SKM-1 treated with dmso at 0.1 percent for 144 hours (cell line): Measurements from ENCODE around the gene SEC14L3.

Experiments used
- DNase-seq: peaks from one replicate; lab custom pipeline; 2025; ENCODE audit not compliant: unreplicated experiment; lab: John Stamatoyannopoulos, UW

The SEC14L3 gene

DNA sequence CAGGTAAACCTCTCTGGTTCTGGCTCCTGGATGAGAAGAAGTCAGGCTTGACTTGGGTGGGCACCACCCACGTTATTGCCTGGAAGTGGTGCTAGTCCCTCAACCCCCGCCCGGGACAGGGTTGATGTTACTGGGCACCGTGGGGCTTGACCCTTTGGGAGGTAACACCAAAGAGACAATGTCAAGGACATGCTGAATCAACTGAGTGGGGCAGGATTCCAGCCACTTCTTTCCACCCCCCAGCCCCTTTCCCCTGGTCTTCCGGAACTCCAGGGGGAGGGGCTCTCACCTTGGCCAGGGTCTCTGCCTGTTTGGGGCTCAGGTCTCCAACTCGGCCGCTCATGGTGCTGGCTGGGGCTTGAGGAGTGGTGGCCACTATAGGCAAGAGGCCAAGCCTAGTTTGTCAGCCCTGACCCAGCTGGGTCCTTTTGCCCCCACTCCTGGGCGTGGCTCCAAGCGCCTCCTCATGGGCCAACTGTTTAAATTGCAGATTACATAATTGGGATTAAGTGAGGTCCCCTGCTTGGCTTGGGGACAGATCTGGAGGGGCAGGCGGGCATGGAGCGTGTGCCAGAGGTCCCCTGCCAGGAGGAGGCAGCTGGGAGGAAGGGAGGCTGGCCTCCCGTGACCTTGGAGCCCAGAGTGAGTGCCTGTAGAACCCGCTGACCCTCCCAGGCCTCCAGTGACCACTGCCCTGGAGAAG, at the start of gene SEC14L3:
Gene SEC14L3 (minus strand): TSS at position 402 of the 703 bp plus-strand sequence. CDS start 59 bp downstream, at position 343.
- no peak for DNase-seq

GRCh38 chr22:30519842-30520425, 48.1 kb upstream of the SEC14L3 start:
- no peak for DNase-seq

DNA sequence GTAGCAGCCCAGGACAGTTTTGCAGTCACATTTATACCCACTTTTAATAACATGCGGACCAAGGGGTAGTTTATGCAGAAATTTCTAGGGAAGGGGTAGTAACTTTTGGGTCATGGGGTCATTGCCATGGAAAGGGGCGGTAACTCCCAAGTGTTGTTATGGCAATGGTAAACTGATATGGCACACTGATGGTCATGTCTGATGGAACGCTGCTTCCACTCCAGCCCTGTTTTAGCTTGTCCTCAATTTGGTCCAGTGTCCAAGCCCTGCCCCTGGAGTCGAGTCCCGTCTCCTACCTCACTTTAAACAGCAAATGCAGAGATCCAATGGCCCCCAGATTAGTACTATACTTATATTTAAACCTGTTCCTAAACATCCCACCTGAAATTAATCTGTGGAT, 44.9 kb upstream of the SEC14L3 start:
- no peak for DNase-seq

- no peak for DNase-seq
These were observed 44.5 kb upstream of the SEC14L3 start for GRCh38 chr22:30516273-30516672.

DNA sequence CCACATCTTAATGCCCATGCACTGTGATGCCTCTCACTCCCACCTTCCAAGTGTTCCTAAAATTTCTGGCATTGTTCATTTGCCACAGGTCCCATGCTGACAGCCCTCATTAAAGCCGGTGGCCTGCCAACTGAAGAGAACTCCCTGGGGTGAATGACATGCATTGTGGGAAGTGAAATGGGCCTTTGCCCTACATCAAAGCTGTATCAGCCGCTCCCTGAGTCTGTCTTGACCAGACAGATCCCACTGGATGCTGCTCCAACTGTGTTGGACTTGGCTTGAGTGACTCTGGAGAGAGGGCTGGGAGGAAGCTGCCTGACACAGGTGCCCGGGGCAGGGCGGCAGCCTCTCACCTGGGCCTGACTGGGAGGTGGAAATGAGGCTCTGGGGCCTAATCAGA, 42.4 kb upstream of the SEC14L3 start:
- no peak for DNase-seq

GRCh38 chr22:30513462-30513861, 41.6 kb upstream of the SEC14L3 start:
- DNase-seq = no peak

DNA sequence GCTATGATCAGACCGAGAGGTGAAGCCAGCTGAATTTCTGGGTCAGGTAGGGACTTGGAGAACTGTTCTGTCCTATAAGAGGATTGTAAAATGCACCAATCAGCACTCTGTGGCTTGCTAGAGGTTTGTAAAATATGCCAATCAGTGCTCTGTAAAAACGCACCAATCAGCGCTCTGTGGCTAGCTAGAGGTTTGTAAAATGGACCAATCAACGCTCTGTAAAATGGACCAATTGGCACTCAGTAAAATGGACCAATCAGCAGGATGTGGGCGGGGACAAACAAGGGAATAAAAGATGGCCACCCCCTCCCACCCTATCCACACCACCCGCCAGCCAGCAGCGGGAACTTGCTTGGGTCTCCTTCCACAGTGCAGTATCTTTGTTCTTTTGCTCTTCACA, 40.1 kb upstream of the SEC14L3 start:
- DNase-seq = no peak

DNA sequence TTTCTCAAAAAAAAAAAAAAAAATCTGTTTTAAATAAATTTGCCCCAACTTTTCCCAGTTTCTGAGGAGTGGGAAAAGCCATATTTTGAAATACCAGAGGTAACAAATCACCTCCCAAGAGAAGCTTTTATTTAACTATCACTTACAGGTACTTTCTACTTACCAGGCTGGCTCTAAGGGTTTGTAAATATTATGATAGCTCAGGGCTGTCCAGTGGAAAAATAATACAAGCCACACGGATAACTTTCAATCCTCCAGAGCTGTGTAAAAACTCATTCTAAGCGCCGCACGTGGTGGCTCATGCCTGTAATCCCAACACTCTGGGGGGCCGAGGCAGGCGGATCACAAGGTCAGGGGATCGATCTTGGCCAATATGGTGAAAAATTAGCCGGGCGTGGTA, 39.3 kb upstream of the SEC14L3 start:
- DNase-seq = no peak

DNA sequence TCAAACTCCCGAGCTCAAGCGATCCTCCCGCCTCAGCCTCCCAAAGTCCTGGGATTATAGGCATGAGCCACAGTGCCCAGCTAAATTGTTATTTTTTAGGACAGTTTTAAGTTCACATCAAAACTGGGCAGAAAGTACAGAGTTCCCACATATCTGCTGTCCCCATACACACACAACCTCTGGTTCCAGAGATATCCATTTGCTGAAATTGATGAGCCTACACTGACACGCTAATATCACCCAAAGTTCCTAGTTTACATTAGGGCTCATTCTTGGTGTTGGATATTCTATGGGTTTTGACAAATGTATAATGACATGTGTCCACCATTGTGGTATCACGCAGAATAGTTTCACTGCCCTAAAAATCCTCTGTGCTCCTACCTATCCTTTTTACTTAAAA, 36.4 kb upstream of the SEC14L3 start:
- DNase-seq = no peak

GRCh38 chr22:30507670-30508069, 35.9 kb upstream of the SEC14L3 start:
- no peak for DNase-seq

GRCh38 chr22:30506507-30506968, 34.7 kb upstream of the SEC14L3 start:
- no peak for DNase-seq

DNA sequence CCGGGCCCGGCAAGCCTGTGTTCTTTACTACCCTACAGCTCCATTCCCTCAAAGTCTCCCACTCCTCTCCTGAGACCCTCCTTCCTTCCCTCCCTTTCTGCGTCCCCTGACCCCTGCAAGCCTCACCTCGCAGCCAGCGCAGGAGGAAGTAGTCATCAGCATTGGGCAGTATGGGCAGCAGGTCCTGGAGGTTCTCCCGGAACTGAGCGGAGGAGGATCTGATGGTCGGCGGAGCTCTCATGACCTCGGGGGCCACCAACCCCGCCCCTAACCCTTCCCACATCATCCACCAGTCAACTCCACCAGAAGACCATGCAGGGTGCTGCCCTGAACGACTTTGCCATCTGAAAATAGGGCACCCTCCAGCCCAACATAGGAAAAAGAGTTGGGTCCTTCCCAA, 31.7 kb upstream of the SEC14L3 start:
- DNase-seq = no peak

DNA sequence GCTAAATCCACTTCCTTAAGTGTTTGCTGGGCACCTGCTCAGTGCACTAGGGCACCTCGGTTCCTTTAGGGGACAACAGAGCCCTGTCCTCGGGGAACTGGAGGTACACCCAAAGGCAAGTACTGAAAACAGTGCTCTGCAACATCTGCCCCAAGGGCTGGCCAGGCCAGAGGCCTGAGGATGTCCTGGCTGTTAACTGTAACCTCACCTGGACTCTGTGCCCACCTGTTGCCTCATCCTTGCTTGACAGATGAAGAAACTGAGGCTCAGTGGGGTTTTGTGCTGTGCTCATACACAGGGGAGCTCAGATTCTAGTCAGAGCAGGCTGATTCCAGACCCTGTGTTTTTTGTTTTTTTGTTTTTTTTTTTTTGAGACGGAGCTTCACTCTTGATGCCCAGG, 31.1 kb upstream of the SEC14L3 start:
- no peak for DNase-seq

GRCh38 chr22:30502153-30502552, 30.3 kb upstream of the SEC14L3 start:
- DNase-seq = no peak

- DNase-seq = no peak
These were observed 28.8 kb upstream of the SEC14L3 start for GRCh38 chr22:30500628-30501027.

GRCh38 chr22:30497466-30498150, 25.8 kb upstream of the SEC14L3 start:
- no peak for DNase-seq

GRCh38 chr22:30495041-30495784, 23.4 kb upstream of the SEC14L3 start:
- no peak for DNase-seq

GRCh38 chr22:30492144-30492543, 20.3 kb upstream of the SEC14L3 start:
- DNase-seq = no peak

- DNase-seq = no peak
These were observed 19.6 kb upstream of the SEC14L3 start for GRCh38 chr22:30491381-30491780.

DNA sequence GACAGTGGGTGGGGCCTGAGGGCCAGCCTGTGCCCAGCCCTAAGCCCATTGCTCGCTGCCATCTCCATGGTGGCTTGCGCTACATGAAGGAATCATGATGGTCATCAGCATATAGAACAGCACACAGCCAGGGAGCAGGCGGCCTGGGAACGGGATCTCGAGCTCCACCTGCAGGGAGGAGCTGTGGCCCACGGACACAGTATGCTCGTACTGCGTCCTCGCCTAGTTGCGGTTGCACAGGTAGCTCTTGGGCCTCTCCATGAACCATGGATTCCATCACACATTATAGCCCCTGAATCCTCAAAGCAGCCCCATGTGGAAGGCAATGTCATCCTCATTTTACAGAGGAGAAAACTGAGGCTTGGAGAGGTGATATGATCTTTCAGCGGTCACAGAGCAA, 18.6 kb upstream of the SEC14L3 start:
- DNase-seq = no peak

GRCh38 chr22:30488121-30488520, 16.3 kb upstream of the SEC14L3 start:
- no peak for DNase-seq
